GM21529 (cell line): ENCODE results near the gene RPL12.
"Not testable (repeated sequence)": the region's sequence is repeated elsewhere in the genome, so short reads cannot be mapped to it uniquely, and the experiment has no call there.

Source experiments
- ATAC-seq: cut with Tn5 transposase; IDR thresholded peaks from one replicate; pipeline ENCODE4 v1.9.1; 2021; ENCODE audit not compliant: unreplicated experiment

The RPL12 gene

DNA sequence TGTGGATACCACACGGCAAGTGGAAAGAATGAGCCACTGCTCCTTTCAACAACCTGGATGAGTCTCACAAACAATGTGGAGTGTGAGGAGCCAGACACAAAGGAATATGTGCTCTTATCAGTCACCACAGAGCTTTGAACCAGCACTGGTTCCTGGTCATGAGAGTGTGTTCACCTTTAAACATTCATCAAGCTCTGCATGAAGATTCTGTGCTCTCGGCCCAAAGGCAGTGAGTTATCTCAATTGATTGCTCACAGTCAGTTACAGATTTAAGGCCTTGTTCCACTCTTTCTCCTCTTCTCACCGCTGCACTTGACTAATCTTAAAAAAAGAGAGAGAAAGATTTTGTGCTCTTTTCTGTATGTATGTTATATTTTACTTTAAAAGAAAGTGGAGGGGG lies 19.5 kb upstream of the RPL12 start:
- ATAC-seq, result no peak

DNA sequence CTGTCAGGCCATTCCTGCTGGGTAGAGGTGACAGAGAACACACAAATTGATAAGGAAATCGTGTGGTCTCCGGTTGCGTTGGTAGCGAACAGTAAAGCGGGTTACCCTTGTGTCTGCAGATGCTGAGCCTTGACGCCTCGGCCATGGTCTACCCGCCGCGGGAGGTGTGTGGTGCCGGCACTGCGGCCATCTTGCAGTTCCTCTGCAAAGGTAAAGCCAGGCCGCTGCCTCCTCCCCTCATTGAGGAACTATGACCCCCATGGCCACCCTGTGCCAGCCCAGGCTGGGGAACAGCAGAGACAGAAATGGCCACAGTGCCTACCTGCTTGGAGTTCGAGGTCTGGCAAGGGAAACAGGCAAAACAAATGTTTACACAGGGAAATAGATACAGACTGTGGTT lies 16.4 kb upstream of the RPL12 start:
- ATAC-seq, result no peak

DNA sequence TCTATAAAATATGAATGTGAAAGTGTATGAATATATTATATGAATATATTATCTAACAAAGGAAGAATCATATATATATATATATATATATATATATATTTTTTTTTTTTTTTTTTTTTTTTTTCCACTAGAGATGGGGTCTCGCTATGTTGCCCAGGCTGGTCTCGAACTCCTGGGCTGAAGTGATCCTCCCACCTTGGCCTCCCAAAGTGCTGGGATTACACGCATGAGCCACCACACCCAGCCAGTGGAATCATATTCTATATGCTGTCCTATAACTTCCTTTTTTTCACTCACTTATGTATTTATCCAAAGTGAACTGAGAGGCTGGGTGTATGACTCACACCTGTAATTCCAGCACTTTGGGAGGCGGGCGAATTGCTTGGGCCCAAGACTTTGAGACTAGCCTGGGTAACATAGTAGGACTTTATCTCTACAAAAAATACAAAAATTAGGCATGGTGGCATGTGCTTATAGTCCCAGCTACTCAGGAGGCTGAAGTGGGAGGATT lies 15.3 kb upstream of the RPL12 start:
- not testable (repeated sequence) for ATAC-seq

DNA sequence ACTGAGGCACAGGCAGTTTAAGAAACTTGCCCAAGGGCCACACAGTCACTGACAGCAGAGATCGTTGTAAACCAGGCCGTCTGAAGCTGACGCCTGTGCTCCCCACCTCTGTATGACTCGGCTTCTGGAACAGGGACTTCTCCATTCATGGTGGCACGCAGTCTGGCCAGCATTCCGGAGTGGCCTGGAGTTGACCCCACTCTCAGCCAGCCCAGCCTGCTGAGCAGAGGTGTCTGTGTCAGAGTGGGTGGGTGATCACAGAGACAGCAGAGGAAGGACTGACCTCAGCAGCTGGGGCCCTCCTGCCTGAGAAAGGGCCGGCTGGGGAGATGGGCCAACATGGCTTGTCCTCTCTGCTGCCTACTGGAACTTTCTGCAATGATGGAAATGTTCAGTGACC lies 12.7 kb upstream of the RPL12 start:
- no peak for ATAC-seq

DNA sequence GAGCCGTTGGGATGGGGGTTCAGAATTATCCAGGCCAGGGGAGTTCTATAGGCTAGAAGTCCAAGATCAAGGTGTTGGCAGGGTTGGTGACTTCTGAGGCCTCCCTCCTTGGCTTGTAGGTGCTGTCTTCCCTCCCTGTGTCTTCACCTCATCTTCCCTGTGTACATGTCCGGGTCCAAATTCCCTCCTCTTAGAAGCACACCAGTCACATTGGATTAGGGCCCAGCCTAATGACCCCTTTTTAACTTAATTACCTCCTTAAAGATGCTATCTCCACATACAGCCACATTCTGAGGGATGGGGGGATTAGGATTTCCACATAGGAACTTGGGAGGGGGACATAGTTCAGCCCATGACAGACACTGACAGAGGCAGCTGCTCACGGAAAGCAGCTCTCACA lies 12.2 kb upstream of the RPL12 start:
- ATAC-seq, result no peak

DNA sequence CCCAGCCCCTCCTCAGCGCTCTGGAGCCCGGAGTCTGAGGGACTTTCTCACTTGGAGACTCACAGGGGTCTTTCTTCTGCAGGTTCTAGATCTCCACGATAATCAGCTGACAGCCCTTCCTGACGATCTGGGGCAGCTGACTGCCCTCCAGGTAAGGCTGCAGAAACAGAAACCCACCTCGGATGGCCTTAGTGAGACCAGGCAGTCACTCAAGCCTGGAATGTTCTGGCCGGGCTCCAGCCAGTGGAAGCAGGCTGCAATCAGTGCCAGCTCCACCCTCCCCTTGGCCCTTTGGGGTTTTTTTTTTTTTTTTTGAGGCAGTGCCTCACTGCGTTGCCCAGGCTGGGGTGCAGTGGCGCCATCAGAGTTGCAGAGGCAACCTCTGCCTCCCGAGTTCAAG lies 7.7 kb upstream of the RPL12 start:
- ATAC-seq, result no peak

DNA sequence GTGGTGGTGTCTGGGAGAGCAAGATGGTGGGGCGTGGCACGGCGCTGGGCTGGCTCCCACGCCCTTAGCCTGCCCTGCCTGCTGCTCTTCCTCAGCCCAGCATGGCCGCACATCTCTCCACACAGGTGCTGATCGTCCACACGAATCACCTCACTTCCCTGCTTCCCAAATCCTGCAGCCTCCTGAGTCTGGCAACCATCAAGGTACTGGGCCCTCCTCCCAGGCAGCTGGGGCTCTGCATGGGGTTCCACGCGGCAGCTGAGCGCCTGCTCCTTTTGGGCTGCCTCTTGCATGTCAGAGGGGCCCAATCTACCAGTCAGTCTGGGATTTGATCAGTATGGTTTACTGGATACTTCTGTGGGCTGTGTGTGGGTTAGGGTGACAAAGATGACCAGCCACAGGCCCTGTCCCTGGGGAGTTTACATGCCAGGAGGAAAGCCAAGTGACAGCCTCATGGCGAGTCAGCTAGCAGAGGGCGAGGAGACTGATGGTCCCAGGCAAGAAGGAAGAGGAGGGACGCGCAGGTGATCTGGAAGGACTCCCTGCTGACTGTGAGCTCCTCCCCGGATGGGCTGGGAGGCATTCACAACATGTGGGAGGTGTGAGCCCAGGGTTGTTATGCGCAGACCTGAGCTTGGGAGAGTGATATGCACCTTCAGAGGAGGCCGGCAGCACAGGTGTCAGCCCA lies 6.1 kb upstream of the RPL12 start:
- ATAC-seq, result no peak

DNA sequence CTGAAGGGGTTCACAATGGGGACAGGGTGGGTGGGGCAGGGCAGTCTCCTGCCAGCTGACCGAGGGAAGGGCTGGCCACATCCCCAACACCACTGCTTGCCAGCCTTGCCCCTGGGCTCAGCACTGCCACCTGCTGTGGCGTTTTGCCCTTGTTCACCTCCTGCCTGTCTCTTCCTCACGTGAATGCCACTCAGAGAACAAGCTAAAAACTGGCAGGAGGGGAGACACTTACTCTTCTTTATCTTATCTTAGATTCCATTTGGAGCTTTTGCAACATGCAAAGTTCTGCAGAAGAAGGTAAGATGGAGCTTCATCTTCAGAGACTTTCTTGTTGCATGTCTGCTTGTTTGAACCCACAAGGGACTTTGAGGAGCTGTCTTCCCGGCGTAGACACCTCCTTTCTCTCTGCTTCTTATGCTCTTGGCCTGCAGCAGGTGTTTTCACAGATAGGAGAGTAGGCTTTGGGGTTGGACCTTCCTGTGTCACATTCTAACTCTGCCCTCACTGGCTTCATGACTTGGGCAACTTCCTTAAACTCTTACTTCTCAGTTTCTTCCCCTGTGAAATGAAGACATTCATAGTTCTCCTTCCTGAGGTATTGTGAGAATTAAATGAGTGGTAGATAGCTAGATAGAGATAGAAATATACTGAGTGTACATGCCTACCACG lies 4.3 kb upstream of the RPL12 start:
- no peak for ATAC-seq

DNA sequence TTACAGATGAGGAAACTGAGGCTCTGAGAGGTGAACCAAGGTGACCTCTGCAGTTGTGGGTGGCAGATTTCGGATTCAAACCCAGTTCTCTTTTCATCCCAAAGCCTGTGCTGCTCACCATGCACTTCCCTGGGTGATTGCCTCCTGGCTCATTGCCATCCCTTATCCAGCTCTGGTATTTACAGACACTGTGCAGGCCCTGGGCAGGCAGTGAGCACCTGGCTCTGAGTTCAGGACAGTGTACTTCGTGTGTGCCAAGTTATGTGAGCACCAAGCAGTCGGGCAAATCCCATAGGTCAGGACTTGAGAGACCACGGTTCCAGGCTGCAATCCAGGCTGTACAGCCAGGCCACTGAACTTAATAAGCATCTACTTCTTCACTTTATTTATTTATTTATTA lies 1.5 kb upstream of the RPL12 start:
- no peak for ATAC-seq

DNA sequence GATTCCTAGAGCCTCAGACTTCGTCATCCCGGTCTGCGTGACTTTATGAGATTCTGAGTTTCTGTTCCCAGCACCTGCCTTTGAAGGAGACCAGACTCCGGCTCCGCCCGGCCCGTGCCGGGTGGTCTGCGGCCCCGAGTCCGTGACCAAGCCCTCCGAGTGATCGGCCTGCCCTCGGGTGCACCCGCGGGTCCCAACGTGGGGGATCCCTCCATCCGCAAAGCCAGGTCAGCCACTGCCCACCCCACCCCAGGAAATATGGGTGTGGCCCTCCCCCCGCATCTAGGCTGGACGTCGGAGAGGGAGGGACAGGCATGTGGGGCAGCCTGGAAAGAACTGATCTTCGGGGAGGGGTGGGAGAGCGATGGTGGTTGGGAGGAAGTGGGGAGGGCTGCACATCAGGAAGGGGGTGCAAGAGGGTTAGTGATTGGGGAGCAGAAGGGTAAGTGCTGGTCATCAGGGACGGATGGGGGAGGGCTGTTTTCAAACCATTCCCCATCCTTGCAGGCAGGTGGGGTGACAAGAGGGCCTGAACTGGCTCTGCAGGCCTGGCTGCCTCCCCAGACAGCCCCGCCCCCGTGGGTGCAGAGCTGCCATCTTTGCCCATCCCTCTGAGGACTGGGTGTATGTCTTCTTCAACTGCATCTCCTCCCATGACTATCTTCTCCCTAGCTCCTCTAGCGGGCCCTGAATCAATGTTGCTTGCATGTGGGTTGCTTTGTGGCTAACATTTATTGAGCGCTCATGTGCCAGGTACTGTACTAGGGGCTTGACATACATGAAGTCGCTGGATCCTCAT lies 851 bp upstream of the RPL12 start:
- ATAC-seq, result peak; percentile 12

DNA sequence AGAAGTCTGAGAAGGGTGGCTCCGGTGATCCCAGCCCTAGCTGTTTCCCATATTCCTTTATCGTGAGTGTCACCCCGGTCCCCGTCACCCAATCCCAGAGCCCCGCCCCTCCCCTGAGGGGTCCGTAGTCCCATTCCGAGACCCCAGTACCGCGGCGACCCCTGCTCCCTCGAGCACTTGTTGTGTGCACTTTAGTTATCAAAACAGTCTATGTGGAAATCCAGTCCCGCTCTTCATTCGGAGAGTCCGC lies 327 bp upstream of the RPL12 start:
- ATAC-seq, result peak; percentile 22

DNA sequence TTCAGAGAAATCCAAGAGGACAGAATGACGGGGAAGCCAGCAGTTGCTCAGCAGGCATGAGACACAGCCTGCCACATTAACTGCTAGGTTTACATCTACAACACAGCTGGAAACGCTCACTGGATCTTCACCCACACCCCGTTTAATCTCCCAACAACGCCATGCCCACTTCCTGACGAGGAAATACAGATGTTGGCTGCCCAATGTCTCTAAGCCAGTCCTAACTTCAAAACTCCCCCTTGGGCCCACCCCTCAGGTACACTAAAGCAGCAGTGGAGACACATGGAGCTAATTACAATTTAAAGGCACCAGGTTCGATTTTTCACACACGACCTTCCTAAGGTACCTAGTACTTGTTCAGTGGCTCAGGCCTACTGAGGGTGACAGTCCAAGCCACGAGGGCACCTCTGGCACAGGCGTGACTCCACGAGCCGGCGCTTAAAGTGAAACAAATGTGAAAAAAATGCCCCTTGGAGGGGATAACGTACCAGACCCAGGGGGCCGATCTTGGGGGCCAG lies 904 bp downstream of the RPL12 start:
- no peak for ATAC-seq

DNA sequence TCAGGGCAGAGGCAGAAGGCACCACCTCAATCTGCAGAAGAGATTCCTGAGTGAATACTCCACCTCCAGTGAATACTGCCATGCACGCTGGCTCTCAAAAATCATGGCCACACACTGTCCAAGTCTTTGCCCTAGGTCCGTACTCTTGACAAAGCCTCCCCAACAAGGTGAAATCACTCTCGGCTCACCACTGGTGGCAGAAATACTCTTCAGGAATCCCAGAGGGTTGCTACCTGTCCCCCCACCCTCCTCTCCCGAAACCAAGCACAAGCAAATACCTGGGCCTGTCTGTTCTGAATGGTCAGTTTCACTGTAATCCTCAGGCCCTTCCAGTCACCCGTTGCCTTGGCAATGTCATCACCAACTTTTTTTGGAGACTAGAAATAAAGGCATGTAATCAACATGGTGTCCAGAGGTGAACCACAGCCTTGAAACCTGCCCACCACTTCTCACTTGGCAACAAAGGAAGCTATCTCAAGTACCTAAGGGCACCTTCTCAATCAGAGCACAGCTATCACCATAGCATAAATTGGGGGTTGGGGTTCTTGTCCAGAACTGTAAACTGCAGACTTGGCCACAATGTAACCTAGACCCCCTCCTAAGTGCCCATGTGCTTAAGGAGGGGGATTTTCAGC lies 1.8 kb downstream of the RPL12 start:
- ATAC-seq, result no peak

DNA sequence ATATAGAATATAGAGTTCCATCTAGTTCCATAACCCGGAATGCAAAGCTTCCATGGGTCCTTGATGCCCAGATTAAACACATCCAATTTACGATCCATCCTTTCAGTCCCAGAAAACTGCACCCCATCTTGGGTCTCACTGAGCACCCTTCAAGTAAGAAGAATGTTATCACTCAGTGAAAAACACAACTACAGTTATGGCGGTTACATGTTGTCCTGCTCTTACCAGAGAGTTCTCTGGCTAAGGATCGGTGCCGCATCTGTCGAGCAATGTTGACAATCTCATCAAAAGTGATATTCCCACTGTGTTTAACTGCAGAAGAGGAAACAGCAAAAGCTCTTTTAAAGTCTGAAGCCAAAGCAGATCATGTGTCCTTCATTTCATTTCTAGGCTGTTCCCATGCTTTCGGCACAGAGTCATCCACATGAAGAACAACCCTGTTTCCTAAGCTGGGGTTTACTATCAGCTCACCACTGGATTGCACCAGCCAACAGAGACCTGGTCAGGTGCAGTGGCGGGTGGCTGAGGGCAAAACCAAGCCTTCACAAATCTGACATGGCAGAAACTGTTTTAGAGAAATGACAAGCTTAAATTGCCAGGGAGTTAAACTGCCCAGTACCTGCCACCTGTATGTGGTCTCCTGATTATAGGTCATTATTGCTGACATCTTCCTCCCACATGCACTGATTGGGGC lies 2.9 kb downstream of the RPL12 start:
- no peak for ATAC-seq

DNA sequence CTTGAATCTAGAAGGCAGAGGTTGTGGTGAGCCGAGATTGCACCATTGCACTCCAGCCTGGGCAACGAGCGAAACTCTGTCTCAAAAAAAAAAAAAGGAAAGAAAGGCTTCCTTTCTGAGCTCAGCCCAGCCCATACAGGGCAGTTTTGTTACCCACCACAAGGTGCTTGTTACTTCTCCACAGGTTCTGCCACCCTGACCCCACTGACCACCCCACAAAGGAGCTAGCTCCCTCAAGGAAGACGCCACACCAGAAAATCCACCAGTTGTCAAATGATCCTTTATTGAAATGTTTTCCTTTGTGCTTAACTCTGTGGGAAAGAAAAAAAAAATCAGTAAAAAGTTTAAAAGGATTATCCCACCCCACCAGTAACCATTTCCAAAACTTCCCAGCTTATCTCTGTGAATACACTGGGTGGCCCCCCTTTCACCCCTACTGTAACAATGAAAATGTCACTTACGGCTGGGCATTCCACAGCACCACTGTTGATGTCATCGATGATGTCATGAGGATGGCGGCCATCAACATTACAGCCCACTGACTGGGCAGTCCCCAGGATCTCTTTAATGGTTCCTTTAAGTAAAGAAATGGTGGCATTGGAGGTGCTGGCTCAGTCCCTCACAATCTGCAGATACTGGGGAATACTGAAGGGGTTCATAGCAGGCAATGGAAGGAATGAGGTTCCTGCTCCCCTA lies 3.6 kb downstream of the RPL12 start:
- no peak for ATAC-seq

DNA sequence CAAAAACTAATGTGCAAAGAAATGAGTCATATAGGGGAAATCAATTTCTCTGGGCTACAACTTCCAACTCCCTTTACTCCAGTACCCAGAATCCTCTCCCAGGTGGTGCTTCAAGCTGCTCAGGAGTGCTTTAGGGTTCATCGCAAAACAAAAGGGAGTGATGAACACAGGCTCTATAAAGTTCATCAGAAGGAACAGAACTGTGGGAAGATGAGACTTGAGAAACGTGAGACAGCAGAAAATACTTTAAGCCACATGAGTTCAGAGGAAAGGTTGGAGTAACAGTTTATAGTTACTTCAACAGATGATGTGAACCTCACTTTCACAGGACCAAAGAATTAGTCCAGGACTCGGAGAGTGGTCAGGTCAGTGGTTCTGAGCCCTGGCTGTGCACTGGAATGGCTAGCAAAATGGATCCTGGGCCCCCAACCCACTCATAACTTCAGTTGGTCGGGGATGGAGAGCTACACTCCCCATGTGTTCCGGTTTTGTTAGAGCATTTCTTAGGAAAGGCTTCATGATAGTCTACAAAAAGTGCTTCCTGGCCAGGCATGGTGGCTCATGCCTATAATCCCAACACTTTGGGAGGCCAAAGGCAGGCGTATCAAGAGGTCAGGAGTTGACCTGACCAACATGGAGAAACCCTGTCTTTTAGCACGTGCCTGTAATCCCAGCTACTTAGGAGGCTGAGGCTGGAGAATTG lies 4.3 kb downstream of the RPL12 start:
- no peak for ATAC-seq

DNA sequence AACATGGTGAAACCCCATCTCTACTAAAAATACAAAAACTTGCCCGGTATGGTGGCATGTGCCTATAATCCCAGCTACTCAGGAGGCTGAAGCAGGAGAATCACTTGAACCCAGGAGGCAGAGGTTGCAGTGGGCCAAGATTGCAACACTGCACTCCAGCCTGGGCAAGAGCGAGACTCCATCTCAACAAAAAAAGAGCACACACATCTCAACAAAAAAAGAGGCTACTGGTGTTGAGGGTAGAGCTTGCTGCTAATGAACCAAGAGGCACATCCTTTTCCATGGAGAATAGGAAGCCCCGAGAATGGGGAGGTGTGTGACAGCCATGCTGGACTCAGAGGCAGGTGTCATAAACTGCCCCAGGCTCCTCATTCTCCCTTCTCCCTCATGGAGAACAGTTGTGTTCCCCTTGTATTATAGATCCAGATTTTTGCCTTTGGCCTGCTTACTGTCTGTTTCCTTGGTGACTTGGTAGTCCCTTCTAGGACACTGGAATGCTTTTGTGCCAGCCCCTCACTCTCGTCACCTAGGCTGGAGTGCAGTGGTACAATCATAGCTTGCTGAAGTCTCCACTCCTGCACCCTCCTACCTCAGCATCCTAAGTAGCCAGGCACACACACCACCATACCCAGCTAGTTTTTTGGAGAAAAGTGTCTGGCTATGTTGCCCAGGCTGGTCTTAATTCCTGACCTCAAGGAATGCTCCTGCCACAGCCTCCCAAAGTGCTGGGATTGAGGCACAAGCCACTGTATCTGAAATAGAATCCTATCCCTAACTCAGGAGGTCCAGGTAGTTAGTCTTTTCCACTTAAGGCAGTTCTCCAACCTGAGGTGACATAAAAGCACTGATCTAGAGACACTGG lies 5.1 kb downstream of the RPL12 start:
- no peak for ATAC-seq

DNA sequence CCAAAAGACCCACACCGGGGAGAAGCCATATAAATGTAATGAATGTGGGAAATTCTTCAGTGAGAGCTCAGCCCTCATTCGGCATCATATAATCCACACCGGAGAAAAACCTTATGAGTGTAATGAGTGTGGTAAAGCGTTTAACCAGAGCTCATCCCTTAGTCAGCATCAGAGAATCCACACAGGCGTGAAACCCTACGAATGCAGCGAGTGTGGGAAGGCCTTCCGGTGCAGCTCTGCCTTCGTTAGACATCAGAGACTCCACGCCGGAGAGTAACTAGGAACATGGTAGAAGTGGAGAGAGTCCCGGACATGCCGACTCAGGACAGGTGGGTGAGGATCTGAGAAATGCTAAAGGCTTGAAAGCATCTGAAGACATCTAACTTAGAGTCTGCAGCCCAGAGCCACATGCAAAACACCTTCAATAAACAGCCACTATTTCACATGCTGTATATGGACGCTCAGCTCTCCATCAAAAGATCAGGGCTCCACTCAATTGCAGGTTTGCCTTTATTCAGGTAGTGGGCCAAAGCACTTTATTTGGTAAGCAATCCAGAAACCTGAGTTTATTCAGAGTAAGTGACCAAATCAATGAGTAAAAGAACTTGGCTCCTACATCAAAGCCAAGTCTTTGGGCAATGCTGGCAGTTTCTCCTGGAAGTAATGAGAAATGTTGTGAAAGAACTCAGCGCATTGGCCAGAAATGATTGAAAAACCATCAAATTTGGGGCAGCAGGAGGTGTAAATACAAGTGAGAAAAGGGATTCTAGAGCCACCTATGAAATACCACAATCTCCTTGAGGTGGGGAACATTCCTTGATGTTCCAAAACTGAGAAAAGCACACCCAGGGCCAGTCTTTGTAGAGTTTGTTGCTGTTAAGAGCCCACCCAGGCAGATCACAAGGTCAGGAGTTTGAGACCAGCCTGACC lies 6.0 kb downstream of the RPL12 start:
- ATAC-seq, result no peak
